Activated CD4-positive, alpha-beta memory T cell treated with anti-CD3 and anti-CD28 coated beads for 36 hours (primary cell): Measurements from ENCODE around the gene NDUFA8. TPM values are rescaled to one million over a fixed set of nuclear protein-coding genes. Genes with fewer than 3 reads are reported as not detected.
A peak's percentile ranks its signal among the peaks of the same experiment; 100 is the strongest.

ENCODE experiments used
- CTCF ChIA-PET: fragments of 350-600 bp; sonication (Branson Sonifier 250); formaldehyde crosslinking; loops from one replicate; lab custom pipeline; 2021; ENCODE audit warnings: antibody characterized with exemption, inconsistent platforms; lab: Charles Lee
- POLR2A ChIA-PET: fragments of 350-600 bp; sonication (Branson Sonifier 250); formaldehyde crosslinking; loops from one replicate; lab custom pipeline; 2021; ENCODE audit warnings: antibody characterized with exemption; lab: Charles Lee
- DNase-seq: peaks from one replicate; pipeline ENCODE4 v3.0.0-alpha.2; 2020
- H3K27ac Mint-ChIP-seq: one replicate; pipeline ENCODE4 v1.8.0; 2021; ENCODE audit warnings: mixed read lengths
- H3K27me3 Mint-ChIP-seq: one replicate; pipeline ENCODE4 v1.8.0; 2021; ENCODE audit warnings: mixed read lengths
- H3K36me3 Mint-ChIP-seq: one replicate; pipeline ENCODE4 v1.8.0; 2021; ENCODE audit warnings: mixed read lengths
- H3K4me1 Mint-ChIP-seq: one replicate; pipeline ENCODE4 v1.8.0; 2021; ENCODE audit warnings: low read depth, mixed read lengths
- H3K4me3 Mint-ChIP-seq: one replicate; pipeline ENCODE4 v1.8.0; 2021; ENCODE audit warnings: mild to moderate bottlenecking, mixed read lengths
- H3K9me3 Mint-ChIP-seq: one replicate; pipeline ENCODE4 v1.8.0; 2021; ENCODE audit warnings: mixed read lengths
- intact Hi-C: fragments of 100-400 bp; cut with micrococcal nuclease; formaldehyde crosslinking; loops from one replicate; pipeline ENCODE4 v1.15.1; 2023
- total RNA-seq, 2 experiments: library from RNA; stranded (reverse); gene quantifications; one replicate each; pipeline ENCODE4 v1.2.3, GENCODE V29; 2021

Gene NDUFA8
- total RNA-seq, 2 experiments from 2014 or later, result 48.3 to 53.3 TPM

DNA sequence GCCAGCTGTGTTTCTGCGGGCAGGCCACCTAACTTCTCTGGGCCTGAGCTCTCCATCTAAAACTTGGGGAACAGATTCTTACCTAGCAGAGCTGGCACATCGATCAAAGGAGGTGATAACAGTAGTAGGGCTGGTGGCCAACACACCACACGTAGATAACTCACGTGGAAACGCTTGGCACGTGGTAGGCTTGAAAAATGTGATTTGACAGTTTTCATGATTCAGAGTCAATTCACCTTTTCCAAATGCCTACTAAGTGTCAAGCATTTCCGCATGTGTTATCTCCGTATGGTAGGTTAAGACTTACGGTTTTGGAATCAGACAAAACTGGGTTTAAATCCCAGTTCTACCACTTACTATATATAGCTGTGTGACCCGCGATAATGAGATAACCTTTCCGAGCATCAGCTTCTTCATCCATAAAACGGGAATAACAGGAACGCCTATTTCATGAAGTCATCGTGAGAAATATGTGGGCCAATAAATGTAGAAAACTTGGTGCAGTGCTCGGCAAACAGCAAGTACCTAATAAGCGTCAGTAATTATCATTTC, 25.5 kb downstream of the NDUFA8 start:
- H3K4me3 Mint-ChIP-seq, result no peak overlapping the region
- CTCF ChIA-PET, result interaction anchor here (1.5 to 5.0 kb wide), 2 partner anchors 11 to 216 kb away, joined by 4 to 35 read pairs; no protein-coding TSS in a partner anchor
- peaks cover 5% of the 10 kb centered on the region for H3K27me3 Mint-ChIP-seq
- H3K27ac Mint-ChIP-seq, result no peak overlapping the region
- H3K36me3 Mint-ChIP-seq, result no peaks in the 10 kb centered on the region
- DNase-seq, result no peak
- no peaks in the 10 kb centered on the region for H3K9me3 Mint-ChIP-seq
- H3K4me1 Mint-ChIP-seq, result no peaks in the 10 kb centered on the region
- intact Hi-C loops, result no loop called here
- POLR2A ChIA-PET, result no interaction called here

GRCh38 chr9:122133263-122133983, 26.2 kb downstream of the NDUFA8 start:
- no peaks in the 10 kb centered on the region for H3K4me1 Mint-ChIP-seq
- H3K9me3 Mint-ChIP-seq, result no peaks in the 10 kb centered on the region
- intact Hi-C loops, result no loop called here
- no peak overlapping the region for H3K27ac Mint-ChIP-seq
- peaks cover 5% of the 10 kb centered on the region for H3K27me3 Mint-ChIP-seq
- no peak for DNase-seq
- H3K4me3 Mint-ChIP-seq, result no peak overlapping the region
- POLR2A ChIA-PET, result no interaction called here
- CTCF ChIA-PET, result interaction anchor here (1.6 to 5.0 kb wide), 2 partner anchors 10 to 34 kb away, joined by 5 to 35 read pairs; no protein-coding TSS in a partner anchor
- H3K36me3 Mint-ChIP-seq, result no peaks in the 10 kb centered on the region

- CTCF ChIA-PET, result interaction anchor here (1.6 to 5.0 kb wide), 2 partner anchors 9 to 33 kb away, joined by 5 to 35 read pairs; no protein-coding TSS in a partner anchor
- no peak for DNase-seq
- Mint-ChIP-seq H3K27ac (no peak overlapping the region), H3K36me3 (no peaks in the 10 kb centered on the region), H3K27me3 (peaks cover 7% of the 10 kb centered on the region), H3K4me3 (no peak overlapping the region), H3K9me3 (no peaks in the 10 kb centered on the region), H3K4me1 (no peaks in the 10 kb centered on the region)
- intact Hi-C loops, result no loop called here
- POLR2A ChIA-PET, result no interaction called here
Measured at GRCh38 chr9:122132539-122132938, 27.0 kb downstream of the NDUFA8 start.

- peaks cover 14% of the 10 kb centered on the region for H3K27me3 Mint-ChIP-seq
- intact Hi-C loops, result no loop called here
- H3K4me1 Mint-ChIP-seq, result peaks cover 3% of the 10 kb centered on the region
Measured at GRCh38 chr9:122131401-122132001, 28.1 kb downstream of the NDUFA8 start.

GRCh38 chr9:122130837-122131236, 28.7 kb downstream of the NDUFA8 start:
- no peak for DNase-seq
- Mint-ChIP-seq H3K4me3 (no peak overlapping the region), H3K4me1 (peaks cover 8% of the 10 kb centered on the region), H3K27me3 (peaks cover 20% of the 10 kb centered on the region), H3K27ac (no peak overlapping the region), H3K36me3 (no peaks in the 10 kb centered on the region), H3K9me3 (no peaks in the 10 kb centered on the region)
- intact Hi-C loops, result no loop called here
- CTCF ChIA-PET, result interaction anchor here (0.9 kb wide), 1 partner anchor 220 kb away, joined by 3 read pairs; no protein-coding TSS in a partner anchor
- POLR2A ChIA-PET, result no interaction called here

More at GRCh38 chr9:122131401-122132001, 28.1 kb downstream of the NDUFA8 start:
- POLR2A ChIA-PET, result no interaction called here
- no peak for DNase-seq
- CTCF ChIA-PET, result interaction anchor here (0.9 kb wide), 1 partner anchor 220 kb away, joined by 3 read pairs; no protein-coding TSS in a partner anchor
- Mint-ChIP-seq H3K36me3 (no peaks in the 10 kb centered on the region), H3K4me3 (no peak overlapping the region), H3K9me3 (no peaks in the 10 kb centered on the region), H3K27ac (no peak overlapping the region)

DNA sequence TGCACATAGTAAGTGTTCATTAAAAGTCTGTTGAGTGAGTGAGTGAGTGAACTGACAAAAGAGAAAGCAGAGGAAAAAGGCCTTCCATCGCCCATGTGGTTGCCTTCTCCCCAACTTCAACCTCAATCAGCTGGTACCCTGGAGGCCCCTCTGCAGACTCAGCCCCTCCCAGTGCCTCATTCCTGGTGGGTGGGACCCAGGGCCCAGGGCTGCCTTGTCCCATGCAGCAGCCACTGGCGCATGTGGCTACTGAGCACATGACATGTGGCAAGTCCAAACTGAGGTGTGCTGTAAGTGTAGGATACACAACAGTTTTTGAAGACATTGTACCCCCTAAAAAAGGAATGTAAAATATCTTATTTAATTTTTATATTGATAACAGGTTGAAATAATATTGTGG, 29.6 kb downstream of the NDUFA8 start:
- no peak for DNase-seq
- ChIA-PET POLR2A (no interaction called here), CTCF (interaction anchor here (10.6 to 12.4 kb wide), 2 partner anchors 33 to 219 kb away, joined by 314 to 365 read pairs; no protein-coding TSS in a partner anchor)
- Mint-ChIP-seq H3K27me3 (peaks cover 29% of the 10 kb centered on the region), H3K4me3 (no peak overlapping the region), H3K36me3 (no peaks in the 10 kb centered on the region), H3K9me3 (no peaks in the 10 kb centered on the region), H3K27ac (no peak overlapping the region), H3K4me1 (peaks cover 12% of the 10 kb centered on the region)
- intact Hi-C loops, result no loop called here

DNA sequence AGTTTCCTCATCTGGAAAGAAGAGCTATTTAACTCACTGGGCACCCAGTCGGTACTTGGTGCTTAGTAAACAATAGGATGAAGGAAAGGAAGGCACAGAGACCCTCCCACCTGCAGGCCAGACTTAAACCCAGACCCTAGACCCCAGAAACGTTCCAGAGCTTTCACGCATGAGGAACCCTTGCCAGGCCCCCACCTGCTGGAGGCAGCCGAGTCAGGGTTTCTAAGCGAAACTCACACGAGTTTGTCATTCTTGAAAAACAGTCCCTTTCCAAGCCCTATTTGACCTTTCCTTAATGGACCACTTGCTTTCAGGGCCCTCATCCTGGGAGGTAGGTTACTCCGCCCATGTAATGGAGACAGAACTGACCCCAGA, 30.6 kb downstream of the NDUFA8 start:
- intact Hi-C loops, result no loop called here
- ChIA-PET CTCF (interaction anchor here (10.6 to 12.4 kb wide), 2 partner anchors 32 to 220 kb away, joined by 314 to 365 read pairs; no protein-coding TSS in a partner anchor), POLR2A (no interaction called here)
- no peaks in the 10 kb centered on the region for H3K9me3 Mint-ChIP-seq
- no peak for DNase-seq
- H3K4me3 Mint-ChIP-seq, result no peak overlapping the region
- peaks cover 12% of the 10 kb centered on the region for H3K4me1 Mint-ChIP-seq
- no peak overlapping the region for H3K27ac Mint-ChIP-seq
- no peaks in the 10 kb centered on the region for H3K36me3 Mint-ChIP-seq
- H3K27me3 Mint-ChIP-seq, result peaks cover 38% of the 10 kb centered on the region

DNA sequence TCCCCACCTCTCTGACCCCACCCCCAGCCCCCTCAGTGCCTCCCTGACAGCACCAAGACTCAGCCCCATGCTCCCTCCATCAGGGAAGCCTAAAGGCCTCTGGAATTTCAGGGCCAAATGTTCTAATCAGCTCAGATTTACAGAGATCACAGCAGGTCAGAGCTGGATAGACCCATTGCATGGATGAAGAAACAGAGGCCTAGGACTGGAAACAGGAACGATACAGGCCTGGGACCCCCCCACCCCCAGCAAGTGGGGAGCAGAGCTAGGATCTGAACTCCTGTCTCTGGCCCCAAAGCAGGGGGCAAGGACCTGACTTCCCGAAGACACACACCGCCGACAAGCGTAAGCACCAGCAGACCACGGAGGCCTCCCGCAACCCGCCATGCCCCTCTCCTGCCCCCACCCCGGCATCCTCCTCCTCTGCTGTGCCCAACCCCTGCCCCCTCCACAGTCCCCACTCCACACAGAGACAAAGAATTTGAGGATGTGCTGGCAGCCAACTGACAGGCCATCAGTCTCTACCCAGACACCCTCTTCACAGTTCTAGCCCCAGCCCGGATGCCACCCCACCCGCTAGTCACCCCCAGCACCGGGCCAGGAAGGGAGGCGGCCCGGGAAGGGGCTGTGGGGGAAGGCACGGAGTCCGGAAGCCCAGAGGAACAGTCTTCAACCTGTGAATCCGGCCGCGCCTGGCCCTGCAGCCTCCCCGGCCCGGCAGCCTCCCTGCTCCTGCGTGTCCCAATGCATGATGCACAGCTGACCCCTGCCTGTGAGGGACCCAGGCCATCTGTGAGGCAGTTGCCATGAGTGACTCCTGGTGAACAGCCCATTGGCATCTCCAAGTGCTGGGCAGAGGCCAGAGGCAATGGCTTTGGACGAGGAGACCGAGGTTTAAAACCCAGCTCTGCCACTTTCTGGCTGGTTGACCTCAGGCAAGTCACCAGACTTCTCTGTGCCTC, 31.3 kb downstream of the NDUFA8 start:
- H3K36me3 Mint-ChIP-seq, result no peaks in the 10 kb centered on the region
- H3K9me3 Mint-ChIP-seq, result no peaks in the 10 kb centered on the region
- intact Hi-C loops, result no loop called here
- no peak for DNase-seq
- no peak overlapping the region for H3K4me3 Mint-ChIP-seq
- ChIA-PET CTCF (interaction anchor here (1.1 to 12.4 kb wide), 4 partner anchors 12 to 221 kb away, joined by 3 to 365 read pairs (median 159); no protein-coding TSS in a partner anchor), POLR2A (no interaction called here)
- peaks cover 40% of the 10 kb centered on the region for H3K27me3 Mint-ChIP-seq
- peaks cover 12% of the 10 kb centered on the region for H3K4me1 Mint-ChIP-seq
- no peak overlapping the region for H3K27ac Mint-ChIP-seq

- H3K27ac Mint-ChIP-seq, result no peak overlapping the region
- peaks cover 40% of the 10 kb centered on the region for H3K27me3 Mint-ChIP-seq
- DNase-seq, result no peak
- H3K36me3 Mint-ChIP-seq, result no peaks in the 10 kb centered on the region
- intact Hi-C loops, result no loop called here
- H3K9me3 Mint-ChIP-seq, result no peaks in the 10 kb centered on the region
- H3K4me3 Mint-ChIP-seq, result no peak overlapping the region
- CTCF ChIA-PET, result interaction anchor here (1.1 to 12.4 kb wide), 4 partner anchors 12 to 222 kb away, joined by 3 to 365 read pairs (median 159); no protein-coding TSS in a partner anchor
- H3K4me1 Mint-ChIP-seq, result peaks cover 18% of the 10 kb centered on the region
- POLR2A ChIA-PET, result no interaction called here
Measured at GRCh38 chr9:122127396-122127798, 32.2 kb downstream of the NDUFA8 start.

DNA sequence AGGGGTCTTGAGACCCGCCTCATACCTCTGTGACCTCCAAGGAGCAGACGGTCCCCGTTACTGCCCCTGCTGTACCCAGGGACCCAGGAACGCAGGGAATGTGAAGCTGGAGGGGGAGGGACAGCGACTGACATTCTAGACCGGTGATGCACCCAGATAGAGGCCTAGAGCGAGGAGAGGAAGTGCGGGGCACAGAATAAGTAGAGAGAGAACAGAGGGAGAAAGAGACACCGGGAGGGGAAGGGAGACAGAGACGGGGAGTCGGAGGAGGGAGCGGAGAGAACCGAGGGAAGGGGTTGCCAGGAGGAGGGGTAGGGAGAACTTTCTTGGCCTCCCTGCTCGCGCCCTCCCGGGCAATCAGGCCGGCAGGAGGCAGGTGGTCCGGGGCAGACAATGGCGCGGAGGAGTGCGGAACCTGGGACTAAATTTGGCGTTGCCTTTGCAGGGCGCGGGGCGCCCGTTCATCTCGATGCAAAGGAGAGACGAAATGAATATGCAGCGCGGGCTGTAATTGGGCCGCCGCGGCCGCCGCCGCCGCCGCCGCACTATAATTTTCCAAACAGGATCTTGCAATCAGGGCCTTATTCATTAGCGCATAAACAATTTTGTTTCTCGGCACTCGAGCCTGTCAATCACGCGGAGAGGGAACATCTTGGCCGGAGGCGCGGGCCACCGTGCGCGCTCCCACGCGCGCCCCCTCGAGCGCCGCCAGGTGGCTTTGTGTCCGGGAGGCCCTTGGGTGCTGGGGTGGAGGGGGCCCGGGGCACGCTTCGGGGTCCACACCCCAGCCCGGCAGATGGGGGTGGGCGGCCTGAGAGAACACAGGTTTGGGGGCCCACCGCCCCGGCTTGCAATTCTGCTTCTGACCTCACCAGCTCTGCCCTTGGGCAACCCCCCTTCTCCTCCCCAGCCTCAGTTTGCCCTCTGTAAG, 33.0 kb downstream of the NDUFA8 start:
- intact Hi-C loops, result no loop called here
- ChIA-PET CTCF (interaction anchor here (0.6 to 12.4 kb wide), 10 partner anchors 13 to 684 kb away, joined by 3 to 365 read pairs (median 20); partner anchors contain the start of genes MRRF and RBM18), POLR2A (interaction anchor here (0.9 kb wide), 1 partner anchor 138 kb away, joined by 3 read pairs; the partner anchor contains the start of gene MRRF)
- peak overlapping the region; percentile 10 for H3K4me3 Mint-ChIP-seq
- no peak overlapping the region for H3K27ac Mint-ChIP-seq
- no peaks in the 10 kb centered on the region for H3K36me3 Mint-ChIP-seq
- H3K27me3 Mint-ChIP-seq, result peaks cover 37% of the 10 kb centered on the region
- H3K4me1 Mint-ChIP-seq, result peaks cover 18% of the 10 kb centered on the region
- no peaks in the 10 kb centered on the region for H3K9me3 Mint-ChIP-seq
- peak; percentile 17 for DNase-seq
